Neuronal stem cell (in vitro differentiated cells): Measurements from ENCODE around the gene NT5C3B.

Experiments used
- DNase-seq: peaks from one replicate; pipeline ENCODE4 v3.0.0-alpha.2; 2013; ENCODE audit warnings: low spot score
- H2AFZ ChIP-seq: one replicate; pipeline ENCODE4 v1.6.1; 2013; ENCODE audit warnings: mild to moderate bottlenecking, low read length, inconsistent platforms
- H2AK5ac ChIP-seq: 2 replicates; pipeline ENCODE4 v1.6.1; 2013; ENCODE audit warnings: low read depth, mild to moderate bottlenecking, inconsistent platforms, low read length, moderate library complexity, mixed read lengths
- H2BK120ac ChIP-seq: 2 replicates; pipeline ENCODE4 v1.6.1; 2013; ENCODE audit warnings: low read depth, mild to moderate bottlenecking, inconsistent platforms, low read length, moderate library complexity, mixed read lengths
- H2BK12ac ChIP-seq: one replicate; pipeline ENCODE4 v1.6.1; 2013; ENCODE audit warnings: low read length, inconsistent platforms
- H2BK15ac ChIP-seq: 2 replicates; pipeline ENCODE4 v1.6.1; 2013; ENCODE audit warnings: mild to moderate bottlenecking, low read length, inconsistent platforms, mixed read lengths
- H2BK5ac ChIP-seq: one replicate; pipeline ENCODE4 v1.6.1; 2013; ENCODE audit warnings: inconsistent platforms, mild to moderate bottlenecking, low read length, moderate library complexity
- H3K14ac ChIP-seq: one replicate; pipeline ENCODE4 v1.6.1; 2013; ENCODE audit warnings: low read length, inconsistent platforms
- H3K18ac ChIP-seq: 2 replicates; pipeline ENCODE4 v1.6.1; 2013; ENCODE audit warnings: low read length, inconsistent platforms
- H3K23ac ChIP-seq: 2 replicates; pipeline ENCODE4 v1.6.1; 2013; ENCODE audit warnings: low read depth, mild to moderate bottlenecking, mixed read lengths, low read length, inconsistent platforms; ENCODE audit not compliant: poor library complexity
- H3K27ac ChIP-seq: replicated peaks from 3 replicates; pipeline ENCODE4 v1.5.1; 2013; ENCODE audit warnings: low read length, inconsistent platforms
- H3K27me3 ChIP-seq, 3 experiments: 2 replicates each; pipeline ENCODE4 v1.6.1; 2013; ENCODE audit warnings: low read length in 3 of 3, mild to moderate bottlenecking in 2 of 3, inconsistent platforms in 1 of 3, low read depth in 1 of 3, mixed read lengths in 1 of 3, moderate library complexity in 1 of 3; ENCODE audit not compliant: control insufficient read depth in 3 of 3, insufficient read depth in 3 of 3
- H3K36me3 ChIP-seq, 2 donors: replicated peaks in 1 of 2; 2 replicates each; pipeline ENCODE4 v1.6.1; 2013; ENCODE audit warnings: low read length in 2 of 2; ENCODE audit not compliant: control insufficient read depth in 2 of 2, insufficient read depth in 2 of 2
- H3K4ac ChIP-seq: 2 replicates; pipeline ENCODE4 v1.6.1; 2013; ENCODE audit warnings: inconsistent platforms, mild to moderate bottlenecking, low read length, moderate library complexity
- H3K4me1 ChIP-seq, 2 donors: 1 replicate in 1 of 2; 2 replicates in 1 of 2; pipeline ENCODE4 v1.6.1; 2013; ENCODE audit warnings: low read length in 2 of 2, low read depth in 1 of 2; ENCODE audit not compliant: control insufficient read depth in 2 of 2, insufficient read depth in 1 of 2
- H3K4me2 ChIP-seq: one replicate; pipeline ENCODE4 v1.6.1; 2013; ENCODE audit warnings: mild to moderate bottlenecking, low read length, inconsistent platforms; ENCODE audit not compliant: insufficient read depth, poor library complexity, severe bottlenecking
- H3K4me3 ChIP-seq, 2 donors: 2 replicates each; pipeline ENCODE4 v1.5.1; 2013; ENCODE audit warnings: low read length in 2 of 2, mild to moderate bottlenecking in 2 of 2, inconsistent platforms in 1 of 2, moderate library complexity in 1 of 2
- H3K79me1 ChIP-seq: one replicate; pipeline ENCODE4 v1.6.1; 2013; ENCODE audit warnings: low read depth, mild to moderate bottlenecking, inconsistent platforms, low read length, moderate library complexity
- H3K9ac ChIP-seq: one replicate; pipeline ENCODE4 v1.6.1; 2013; ENCODE audit warnings: mild to moderate bottlenecking, low read depth, low read length, inconsistent platforms; ENCODE audit not compliant: poor library complexity
- H3K9me3 ChIP-seq, 2 donors: replicated peaks in 1 of 2; 2 replicates each; pipeline versions ENCODE3 to v1.6.1; 2013; ENCODE audit warnings: low read length in 2 of 2, mild to moderate bottlenecking in 2 of 2, inconsistent platforms in 1 of 2, low read depth in 1 of 2, mixed read lengths in 1 of 2, moderate library complexity in 1 of 2; ENCODE audit not compliant: control insufficient read depth in 2 of 2, insufficient read depth in 1 of 2
- H4K8ac ChIP-seq: one replicate; pipeline ENCODE4 v1.6.1; 2013; ENCODE audit warnings: low read depth, mild to moderate bottlenecking, inconsistent platforms, low read length, moderate library complexity
- H4K91ac ChIP-seq: one replicate; pipeline ENCODE4 v1.6.1; 2013; ENCODE audit warnings: low read length, low read depth, mild to moderate bottlenecking, inconsistent platforms; ENCODE audit not compliant: poor library complexity
- WGBS, 2 donors: extraction: QIAGEN DNeasy Blood & Tissue Kit; methylation state at CpG; one replicate each; pipeline ENCODE4 v1.1.7; 2013; ENCODE audit warnings: missing lambda C conversion rate in 2 of 2, mixed read lengths in 1 of 2; ENCODE audit not compliant: insufficient read length in 2 of 2, insufficient replicate concordance in 1 of 2; ENCODE audit errors: extremely low coverage in 2 of 2; 5-methylcytosine and 5-hydroxymethylcytosine counted together

NT5C3B gene

GRCh38 chr17:41864836-41865595 lies 29.0 kb upstream of the NT5C3B start, which contains the start of gene KLHL11:
Gene KLHL11, minus strand, starts transcription at chr17:41865423. Its CDS starts 53 bp downstream, at chr17:41865370.
- DNase-seq, result peak; percentile 87
- WGBS, 2 donors, result no CpG with 5 or more reads among the region's 90 CpGs

GRCh38 chr17:41864498-41864835 lies 28.4 kb upstream of the NT5C3B start:
- Histone ChIP-seq H3K4me3 (peak overlapping the region; percentile 82 to 97), H3K23ac (peak overlapping the region; percentile 95), H3K4me2 (peak overlapping the region; percentile 84), H3K9me3 (no peaks in the 10 kb centered on the region), H2BK120ac (peak overlapping the region; percentile 76), H3K4ac (no peak overlapping the region), H2BK5ac (peak overlapping the region; percentile 92), H3K79me1 (peaks cover 6% of the 10 kb centered on the region), H3K36me3 (peaks cover 9 to 29% of the 10 kb centered on the region in 2 donors), H2AFZ (peak overlapping the region; percentile 97), H4K8ac (peak overlapping the region; percentile 58), H3K14ac (no peak overlapping the region), H3K9ac (peak overlapping the region; percentile 99), H2BK12ac (no peak overlapping the region), H2BK15ac (peak overlapping the region; percentile 87), H3K4me1 (peaks cover 7 to 8% of the 10 kb centered on the region in 2 donors), H2AK5ac (peak overlapping the region; percentile 94), H3K18ac (peak overlapping the region; percentile 99), H3K27me3 (no peaks in the 10 kb centered on the region), H3K27ac (peak overlapping the region; percentile 81), H4K91ac (no peak overlapping the region)
- no peak for DNase-seq
- WGBS, 2 donors, result no CpG with 5 or more reads among the region's 25 CpGs

More at GRCh38 chr17:41864836-41865595, 29.0 kb upstream of the NT5C3B start, which contains the start of gene KLHL11:
- H3K23ac ChIP-seq, result peak within 1 kb of the TSS; percentile 95
- peak within 1 kb of the TSS; percentile 81 for H3K27ac ChIP-seq
- H3K36me3 ChIP-seq, result peaks cover 13 to 35% of the 10 kb centered on the region in 2 donors
- peak within 1 kb of the TSS; percentile 76 for H2BK120ac ChIP-seq
- peak within 1 kb of the TSS; percentile 97 for H2AFZ ChIP-seq
- H2AK5ac ChIP-seq, result peak within 1 kb of the TSS; percentile 94
- H3K14ac ChIP-seq, result peak within 1 kb of the TSS; percentile 99
- peak within 1 kb of the TSS; percentile 69 for H2BK12ac ChIP-seq
- H3K79me1 ChIP-seq, result peaks cover 6% of the 10 kb centered on the region
- H4K91ac ChIP-seq, result peak within 1 kb of the TSS; percentile 93
- H3K18ac ChIP-seq, result peak within 1 kb of the TSS; percentile 99
- peak within 1 kb of the TSS; percentile 92 for H2BK5ac ChIP-seq
- peak within 1 kb of the TSS; percentile 84 for H3K4me2 ChIP-seq
- peak within 1 kb of the TSS; percentile 58 for H4K8ac ChIP-seq
- no peaks in the 10 kb centered on the region for H3K27me3 ChIP-seq
- peak within 1 kb of the TSS; percentile 87 for H2BK15ac ChIP-seq
- H3K9me3 ChIP-seq, result no peaks in the 10 kb centered on the region
- peak within 1 kb of the TSS; percentile 99 for H3K9ac ChIP-seq
- peak within 1 kb of the TSS; percentile 82 to 97 for H3K4me3 ChIP-seq
- H3K4ac ChIP-seq, result peak within 1 kb of the TSS; percentile 90
- peaks cover 7 to 8% of the 10 kb centered on the region in 2 donors for H3K4me1 ChIP-seq

- H3K36me3 ChIP-seq, result peaks cover 5 to 17% of the 10 kb centered on the region in 2 donors
- peak overlapping the region; percentile 10 to 82 for H3K4me3 ChIP-seq
- H3K4me2 ChIP-seq, result no peak overlapping the region
- no peak overlapping the region for H3K23ac ChIP-seq
- H3K79me1 ChIP-seq, result peaks cover 6% of the 10 kb centered on the region
- no peak for DNase-seq
- H2BK120ac ChIP-seq, result no peak overlapping the region
- H2BK5ac ChIP-seq, result no peak overlapping the region
- H4K8ac ChIP-seq, result no peak overlapping the region
- no peak overlapping the region for H2BK12ac ChIP-seq
- H2AK5ac ChIP-seq, result no peak overlapping the region
- no CpG with 5 or more reads among the region's 18 CpGs for WGBS, 2 donors
- peaks cover 7 to 8% of the 10 kb centered on the region in 2 donors for H3K4me1 ChIP-seq
- H3K9ac ChIP-seq, result no peak overlapping the region
- H3K14ac ChIP-seq, result no peak overlapping the region
- no peak overlapping the region for H3K18ac ChIP-seq
- no peak overlapping the region for H4K91ac ChIP-seq
- H2AFZ ChIP-seq, result no peak overlapping the region
- H3K27ac ChIP-seq, result no peak overlapping the region
- H3K9me3 ChIP-seq, result no peaks in the 10 kb centered on the region
- no peak overlapping the region for H3K4ac ChIP-seq
- no peaks in the 10 kb centered on the region for H3K27me3 ChIP-seq
- H2BK15ac ChIP-seq, result no peak overlapping the region
Measured at GRCh38 chr17:41863074-41863848, 27.2 kb upstream of the NT5C3B start.
